Upper lobe of left lung (tissue), 4 donors: ENCODE measurements around the gene SPPL2A.

Source experiments
- CTCF ChIP-seq, 6 experiments: fragments of 450-650 bp in 4 of 6; fragments of 200-600 bp in 2 of 6; sonication (generic) in 2 of 6; IDR thresholded peaks; one replicate each; pipeline ENCODE4 v1.5.1; 2016 to 2019; ENCODE audit warnings: antibody characterized with exemption in 6 of 6
- POLR2A ChIP-seq, 4 donors: fragments of 450-650 bp; IDR thresholded peaks; one replicate each; pipeline ENCODE4 v1.5.1; 2016 to 2017; ENCODE audit warnings: antibody characterized with exemption in 4 of 4, mild to moderate bottlenecking in 2 of 4
- POLR2AphosphoS5 ChIP-seq, 2 donors: sonication (generic); formaldehyde crosslinking; IDR thresholded peaks; one replicate each; pipeline ENCODE4 v1.5.1; 2017; ENCODE audit warnings: antibody characterized with exemption in 2 of 2

- TF ChIP-seq CTCF (IDR thresholded peaks at IDR 0.05): no peak
- no peak for TF ChIP-seq POLR2A (IDR thresholded peaks at IDR 0.05)
- TF ChIP-seq POLR2AphosphoS5 (IDR thresholded peaks at IDR 0.05): no peak
Measured at GRCh38 chr15:50814634-50815033, 49.1 kb upstream of the SPPL2A start.
